Glutamatergic neuron (in vitro differentiated cells): Measurements from ENCODE around the gene HELLS. TPM values are rescaled to one million over a fixed set of nuclear protein-coding genes. Genes with fewer than 3 reads are reported as not detected.
"Not testable (repeated sequence)": the region's sequence is repeated elsewhere in the genome, so short reads cannot be mapped to it uniquely, and the experiment has no call there.

ENCODE experiments used
- DNase-seq: peaks from one replicate; pipeline ENCODE4 v3.0.0; 2022
- H3K27ac Mint-ChIP-seq: one replicate; pipeline ENCODE4 v1.8.0; 2020; ENCODE audit warnings: mild to moderate bottlenecking, mixed read lengths, inconsistent platforms; ENCODE audit not compliant: unreplicated experiment
- H3K27me3 Mint-ChIP-seq: one replicate; pipeline ENCODE4 v1.8.0; 2020; ENCODE audit warnings: mild to moderate bottlenecking, moderate library complexity, mixed read lengths, inconsistent platforms; ENCODE audit not compliant: unreplicated experiment
- H3K36me3 Mint-ChIP-seq: one replicate; pipeline ENCODE4 v1.8.0; 2020; ENCODE audit warnings: mild to moderate bottlenecking, mixed read lengths, inconsistent platforms; ENCODE audit not compliant: unreplicated experiment
- H3K4me1 Mint-ChIP-seq: one replicate; pipeline ENCODE4 v1.8.0; 2020; ENCODE audit warnings: mild to moderate bottlenecking, low read depth, mixed read lengths, inconsistent platforms; ENCODE audit not compliant: unreplicated experiment
- H3K4me3 Mint-ChIP-seq: one replicate; pipeline ENCODE4 v1.8.0; 2020; ENCODE audit warnings: mild to moderate bottlenecking, mixed read lengths, inconsistent platforms; ENCODE audit not compliant: unreplicated experiment
- H3K9me3 Mint-ChIP-seq: one replicate; pipeline ENCODE4 v1.8.0; 2020; ENCODE audit warnings: mild to moderate bottlenecking, moderate library complexity, mixed read lengths, inconsistent platforms; ENCODE audit not compliant: unreplicated experiment
- CTCF ChIP-seq: fragments of 200-600 bp; sonication (generic); IDR thresholded peaks from one replicate; pipeline ENCODE4 v1.5.0; 2021; ENCODE audit not compliant: partially characterized antibody, unreplicated experiment
- total RNA-seq: library from RNA; stranded (reverse); fragmentation: NEBNext Ultra II Directional; extraction: Animal tissue kit (Norgen Biotek cat#: 25700); gene quantifications from one replicate; pipeline ENCODE4 v1.2.1, GENCODE V29; 2021; ENCODE audit not compliant: unreplicated experiment

HELLS gene
- total RNA-seq, 1 donor from 2014 or later, result 26.4 TPM

GRCh38 chr10:94632954-94633353 is 87.4 kb downstream of the HELLS start:
- Mint-ChIP-seq H3K27me3 (peaks cover under 1% of the 10 kb centered on the region), H3K36me3 (peaks cover 15% of the 10 kb centered on the region), H3K9me3 (peaks cover 6% of the 10 kb centered on the region), H3K4me3 (no peak overlapping the region), H3K4me1 (no peaks in the 10 kb centered on the region), H3K27ac (no peak overlapping the region)
- DNase-seq, result no peak
- TF ChIP-seq CTCF, result no peak

DNA sequence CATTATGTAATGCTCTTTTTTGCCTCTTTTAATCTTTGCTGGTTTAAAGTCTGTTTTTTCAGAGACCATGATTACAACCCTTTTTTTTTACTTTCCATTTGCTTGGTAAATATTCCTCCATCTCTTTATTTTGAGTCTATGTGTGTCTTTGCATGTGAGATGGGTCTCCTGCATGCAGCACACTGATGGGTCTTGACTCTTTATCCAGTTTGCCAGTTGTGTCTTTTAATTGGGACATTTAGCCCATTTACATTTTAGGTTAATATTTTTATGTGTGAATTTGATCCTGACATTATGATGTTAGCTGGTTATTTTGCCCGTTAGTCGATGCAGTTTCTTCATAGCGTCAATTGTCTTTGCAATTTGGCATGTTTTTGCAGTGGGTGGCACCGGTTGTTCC is 92.5 kb downstream of the HELLS start:
- H3K4me3 Mint-ChIP-seq, result not testable (repeated sequence)

DNA sequence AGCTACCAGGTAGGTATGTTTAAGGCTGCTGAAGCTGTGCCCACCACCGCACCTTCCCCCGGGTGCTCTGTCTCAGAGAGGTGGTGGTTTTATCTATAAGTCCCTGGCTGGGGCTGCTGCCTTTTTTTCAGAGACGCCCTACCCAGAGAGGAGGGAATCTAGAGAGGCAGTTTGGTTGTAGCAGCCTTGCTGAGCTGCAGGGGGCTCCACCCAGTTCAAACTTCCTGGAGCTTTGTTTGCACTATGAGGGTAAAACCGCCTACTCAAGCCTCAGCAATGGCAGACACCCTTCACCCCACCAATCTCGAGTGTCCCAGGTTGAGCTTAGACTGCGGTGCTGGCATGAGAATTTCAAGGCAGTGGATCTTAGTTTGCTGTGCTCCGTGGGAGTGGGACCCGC is 94.3 kb downstream of the HELLS start:
- Mint-ChIP-seq H3K4me1 (no peaks in the 10 kb centered on the region), H3K27me3 (peaks cover 3% of the 10 kb centered on the region), H3K4me3 (no peak overlapping the region), H3K27ac (no peak overlapping the region), H3K36me3 (peaks cover 9% of the 10 kb centered on the region), H3K9me3 (peaks cover 5% of the 10 kb centered on the region)
- no peak for TF ChIP-seq CTCF
- no peak for DNase-seq

More for the DNA sequence above, 92.5 kb downstream of the HELLS start:
- H3K9me3 Mint-ChIP-seq, H3K27ac Mint-ChIP-seq, DNase-seq, H3K27me3 Mint-ChIP-seq, H3K4me1 Mint-ChIP-seq: not testable (repeated sequence)
- peaks cover 18% of the 10 kb centered on the region for H3K36me3 Mint-ChIP-seq

DNA sequence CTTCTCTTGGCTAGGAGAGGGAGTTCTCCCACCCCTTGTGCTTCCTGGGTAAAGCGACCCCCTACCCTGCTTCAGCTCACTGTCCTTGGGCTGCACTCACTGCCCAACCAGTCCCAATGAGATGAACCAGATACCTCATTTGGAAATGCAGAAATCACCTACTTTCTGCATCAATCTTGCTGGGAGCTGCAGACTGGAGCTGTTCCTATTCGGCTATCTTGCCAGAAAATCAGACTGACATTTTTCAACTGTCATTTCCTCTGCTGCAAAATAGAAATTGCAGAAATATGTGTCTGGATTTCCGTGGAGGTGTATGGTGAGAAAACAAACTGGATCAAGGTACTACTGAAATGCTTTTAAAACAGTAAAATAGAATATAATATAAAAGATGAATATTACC is 95.0 kb downstream of the HELLS start:
- H3K4me1 Mint-ChIP-seq, result no peaks in the 10 kb centered on the region
- peaks cover 5% of the 10 kb centered on the region for H3K9me3 Mint-ChIP-seq
- peaks cover 3% of the 10 kb centered on the region for H3K27me3 Mint-ChIP-seq
- no peak overlapping the region for H3K27ac Mint-ChIP-seq
- H3K4me3 Mint-ChIP-seq, result no peak overlapping the region
- peaks cover 7% of the 10 kb centered on the region for H3K36me3 Mint-ChIP-seq
- DNase-seq, result no peak
- no peak for TF ChIP-seq CTCF

GRCh38 chr10:94641480-94641879 is 95.9 kb downstream of the HELLS start:
- no peak for TF ChIP-seq CTCF
- DNase-seq, result no peak
- H3K4me3 Mint-ChIP-seq, result no peak overlapping the region
- H3K27me3 Mint-ChIP-seq, result peaks cover 3% of the 10 kb centered on the region
- no peak overlapping the region for H3K27ac Mint-ChIP-seq
- peaks cover 5% of the 10 kb centered on the region for H3K9me3 Mint-ChIP-seq
- peaks cover 5% of the 10 kb centered on the region for H3K36me3 Mint-ChIP-seq
- no peaks in the 10 kb centered on the region for H3K4me1 Mint-ChIP-seq

GRCh38 chr10:94644352-94644751 is 98.8 kb downstream of the HELLS start:
- no peak overlapping the region for H3K4me3 Mint-ChIP-seq
- no peak overlapping the region for H3K27ac Mint-ChIP-seq
- H3K27me3 Mint-ChIP-seq, result peaks cover 3% of the 10 kb centered on the region
- TF ChIP-seq CTCF, result no peak
- peaks cover 3% of the 10 kb centered on the region for H3K9me3 Mint-ChIP-seq
- H3K4me1 Mint-ChIP-seq, result no peaks in the 10 kb centered on the region
- no peak for DNase-seq
- H3K36me3 Mint-ChIP-seq, result no peaks in the 10 kb centered on the region
